Neural cell (in vitro differentiated cells): ENCODE measurements around the gene ATG9B.

Source experiments
- EP300 ChIP-seq: fragments of 450-650 bp; conservative IDR thresholded peaks from 2 replicates; pipeline ENCODE4 v1.6.1; 2014; ENCODE audit warnings: antibody characterized with exemption, mild to moderate bottlenecking, moderate library complexity; ENCODE audit not compliant: poor library complexity, severe bottlenecking
- EZH2 ChIP-seq: fragments of 200-600, 300-800 bp; shearing (Covaris generic), sonication (generic); IDR thresholded peaks from 2 replicates; pipeline ENCODE4 v1.6.1; 2014; ENCODE audit warnings: antibody characterized with exemption, low read length, borderline replicate concordance, mild to moderate bottlenecking; ENCODE audit not compliant: insufficient read depth, poor library complexity, severe bottlenecking
- POLR2AphosphoS5 ChIP-seq: IDR thresholded peaks from 2 replicates; pipeline ENCODE4 v1.6.1; 2012
- RAD21 ChIP-seq: fragments of 450-650 bp; conservative IDR thresholded peaks from 2 replicates; pipeline ENCODE4 v1.6.1; 2014; ENCODE audit warnings: antibody characterized with exemption, mild to moderate bottlenecking, moderate library complexity
- TAF1 ChIP-seq: IDR thresholded peaks from 2 replicates; pipeline ENCODE4 v1.6.1; 2012; ENCODE audit warnings: low read depth
- TF ChIP-seq, protein P1 (sequence below): fragments of 450-650 bp; IDR thresholded peaks from 2 replicates; pipeline ENCODE4 v1.5.1; 2014; ENCODE audit warnings: antibody characterized with exemption, mild to moderate bottlenecking, moderate library complexity; ENCODE audit not compliant: poor library complexity, severe bottlenecking
- TF ChIP-seq, protein P2 (sequence below): IDR thresholded peaks from 2 replicates; pipeline ENCODE4 v1.6.1; 2012; ENCODE audit warnings: borderline replicate concordance

DNA sequence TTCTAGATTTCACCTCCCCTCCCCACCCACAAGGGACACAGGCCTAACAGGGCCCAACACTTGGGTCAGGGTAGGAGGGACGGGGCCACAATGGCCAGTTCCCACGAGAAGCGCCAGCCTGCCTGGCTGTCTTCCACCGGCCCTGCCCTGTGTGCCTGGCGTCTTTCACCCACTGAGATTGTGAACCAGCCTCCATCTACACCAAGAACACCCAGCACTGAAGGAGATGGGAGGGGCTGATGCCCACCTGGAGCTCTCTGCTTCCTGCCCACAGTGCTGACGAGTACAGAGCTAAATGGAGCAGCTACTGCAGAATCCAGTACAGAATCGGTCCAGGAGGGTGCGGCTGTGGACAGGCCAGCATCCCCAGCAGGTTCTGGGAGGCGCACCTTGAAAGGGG is 21.7 kb upstream of the ATG9B start:
- no peak for TF ChIP-seq RAD21
- TF ChIP-seq, protein P1, sequence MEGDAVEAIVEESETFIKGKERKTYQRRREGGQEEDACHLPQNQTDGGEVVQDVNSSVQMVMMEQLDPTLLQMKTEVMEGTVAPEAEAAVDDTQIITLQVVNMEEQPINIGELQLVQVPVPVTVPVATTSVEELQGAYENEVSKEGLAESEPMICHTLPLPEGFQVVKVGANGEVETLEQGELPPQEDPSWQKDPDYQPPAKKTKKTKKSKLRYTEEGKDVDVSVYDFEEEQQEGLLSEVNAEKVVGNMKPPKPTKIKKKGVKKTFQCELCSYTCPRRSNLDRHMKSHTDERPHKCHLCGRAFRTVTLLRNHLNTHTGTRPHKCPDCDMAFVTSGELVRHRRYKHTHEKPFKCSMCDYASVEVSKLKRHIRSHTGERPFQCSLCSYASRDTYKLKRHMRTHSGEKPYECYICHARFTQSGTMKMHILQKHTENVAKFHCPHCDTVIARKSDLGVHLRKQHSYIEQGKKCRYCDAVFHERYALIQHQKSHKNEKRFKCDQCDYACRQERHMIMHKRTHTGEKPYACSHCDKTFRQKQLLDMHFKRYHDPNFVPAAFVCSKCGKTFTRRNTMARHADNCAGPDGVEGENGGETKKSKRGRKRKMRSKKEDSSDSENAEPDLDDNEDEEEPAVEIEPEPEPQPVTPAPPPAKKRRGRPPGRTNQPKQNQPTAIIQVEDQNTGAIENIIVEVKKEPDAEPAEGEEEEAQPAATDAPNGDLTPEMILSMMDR: no peak
- TF ChIP-seq EZH2: no peak
- no peak for TF ChIP-seq POLR2AphosphoS5
- TF ChIP-seq TAF1: no peak
- no peak for TF ChIP-seq EP300
- TF ChIP-seq, protein P2, sequence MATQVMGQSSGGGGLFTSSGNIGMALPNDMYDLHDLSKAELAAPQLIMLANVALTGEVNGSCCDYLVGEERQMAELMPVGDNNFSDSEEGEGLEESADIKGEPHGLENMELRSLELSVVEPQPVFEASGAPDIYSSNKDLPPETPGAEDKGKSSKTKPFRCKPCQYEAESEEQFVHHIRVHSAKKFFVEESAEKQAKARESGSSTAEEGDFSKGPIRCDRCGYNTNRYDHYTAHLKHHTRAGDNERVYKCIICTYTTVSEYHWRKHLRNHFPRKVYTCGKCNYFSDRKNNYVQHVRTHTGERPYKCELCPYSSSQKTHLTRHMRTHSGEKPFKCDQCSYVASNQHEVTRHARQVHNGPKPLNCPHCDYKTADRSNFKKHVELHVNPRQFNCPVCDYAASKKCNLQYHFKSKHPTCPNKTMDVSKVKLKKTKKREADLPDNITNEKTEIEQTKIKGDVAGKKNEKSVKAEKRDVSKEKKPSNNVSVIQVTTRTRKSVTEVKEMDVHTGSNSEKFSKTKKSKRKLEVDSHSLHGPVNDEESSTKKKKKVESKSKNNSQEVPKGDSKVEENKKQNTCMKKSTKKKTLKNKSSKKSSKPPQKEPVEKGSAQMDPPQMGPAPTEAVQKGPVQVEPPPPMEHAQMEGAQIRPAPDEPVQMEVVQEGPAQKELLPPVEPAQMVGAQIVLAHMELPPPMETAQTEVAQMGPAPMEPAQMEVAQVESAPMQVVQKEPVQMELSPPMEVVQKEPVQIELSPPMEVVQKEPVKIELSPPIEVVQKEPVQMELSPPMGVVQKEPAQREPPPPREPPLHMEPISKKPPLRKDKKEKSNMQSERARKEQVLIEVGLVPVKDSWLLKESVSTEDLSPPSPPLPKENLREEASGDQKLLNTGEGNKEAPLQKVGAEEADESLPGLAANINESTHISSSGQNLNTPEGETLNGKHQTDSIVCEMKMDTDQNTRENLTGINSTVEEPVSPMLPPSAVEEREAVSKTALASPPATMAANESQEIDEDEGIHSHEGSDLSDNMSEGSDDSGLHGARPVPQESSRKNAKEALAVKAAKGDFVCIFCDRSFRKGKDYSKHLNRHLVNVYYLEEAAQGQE: no peak
